Mammary epithelial cell (primary cell): ENCODE results near the gene ABCA3.

ENCODE experiments used
- CTCF ChIP-seq, 2 donors: IDR thresholded peaks in 1 of 2; conservative IDR thresholded peaks in 1 of 2; 2 replicates each; pipeline ENCODE4 v1.5.1; 2011 to 2012; ENCODE audit warnings: inconsistent platforms in 2 of 2, low read length in 2 of 2, mild to moderate bottlenecking in 2 of 2, control low read depth in 1 of 2, low read depth in 1 of 2; ENCODE audit not compliant: insufficient read depth in 1 of 2; ENCODE audit errors: extremely low read depth in 1 of 2
- EZH2 ChIP-seq: IDR thresholded peaks from 2 replicates; pipeline ENCODE4 v1.6.1; 2012; ENCODE audit warnings: low read length, inconsistent platforms, borderline replicate concordance

GRCh38 chr16:2359919-2360318 lies 19.4 kb upstream of the ABCA3 start:
- TF ChIP-seq CTCF (conservative IDR thresholded peaks at IDR 0.05 in 1 of 2, IDR thresholded peaks at IDR 0.05 in 1 of 2; ENCODE audit: extremely low read depth in 1 of 2, insufficient read depth in 1 of 2, low read depth in 1 of 2, low read length in 2 of 2), result no peak
- no peak for TF ChIP-seq EZH2
